HepG2 (cell line): ENCODE data around the gene RPS5. TPM values are rescaled to one million over a fixed set of nuclear protein-coding genes. Genes with fewer than 3 reads are reported as not detected.

Source experiments
- ETV6 ChIP-seq: sonication (generic); formaldehyde crosslinking; conservative IDR thresholded peaks from 2 replicates; pipeline ENCODE4 v1.4.0; 2020; ENCODE audit warnings: missing genetic modification reagents
- GATA4 ChIP-seq: sonication (generic); IDR thresholded peaks from 2 replicates; pipeline ENCODE4 v1.6.1; 2016; ENCODE audit warnings: antibody characterized with exemption, low read depth, borderline replicate concordance
- GMEB1 ChIP-seq: sonication (generic); formaldehyde crosslinking; IDR thresholded peaks from 2 replicates; pipeline ENCODE4 v1.5.1; 2020; ENCODE audit warnings: missing genetic modification reagents, mild to moderate bottlenecking, borderline replicate concordance
- MEF2D ChIP-seq: sonication (generic); formaldehyde crosslinking; IDR thresholded peaks from 2 replicates; pipeline ENCODE4 v1.5.1; 2020; ENCODE audit warnings: mild to moderate bottlenecking, missing genetic modification reagents
- MTERF4 ChIP-seq: sonication (generic); formaldehyde crosslinking; IDR thresholded peaks from 2 replicates; pipeline ENCODE4 v1.8.0; 2023; ENCODE audit warnings: mild to moderate bottlenecking, missing genetic modification reagents
- MXD3 ChIP-seq: IDR thresholded peaks from 2 replicates; pipeline ENCODE4 v1.6.1; 2016; ENCODE audit warnings: mild to moderate bottlenecking, missing biosample characterization, missing genetic modification reagents
- MYPOP ChIP-seq: sonication (generic); formaldehyde crosslinking; IDR thresholded peaks from 2 replicates; pipeline ENCODE4 v1.8.1; 2023; ENCODE audit warnings: mild to moderate bottlenecking, moderate library complexity, missing genetic modification reagents
- PHB2 ChIP-seq: fragments of 450-650 bp; IDR thresholded peaks from 2 replicates; pipeline ENCODE4 v1.6.1; 2018; ENCODE audit not compliant: partially characterized antibody
- RFX3 ChIP-seq: IDR thresholded peaks from 2 replicates; pipeline ENCODE4 v1.6.1; 2016; ENCODE audit warnings: missing biosample characterization, missing genetic modification reagents
- SP5 ChIP-seq: IDR thresholded peaks from 2 replicates; pipeline ENCODE4 v1.6.1; 2016; ENCODE audit warnings: low read depth, borderline replicate concordance
- TFDP2 ChIP-seq: sonication (generic); formaldehyde crosslinking; IDR thresholded peaks from 2 replicates; pipeline ENCODE4 v1.4.0; 2020; ENCODE audit warnings: missing genetic modification reagents
- TOE1 ChIP-seq: sonication (generic); formaldehyde crosslinking; IDR thresholded peaks from 2 replicates; pipeline ENCODE4 v1.4.0; 2020; ENCODE audit warnings: mild to moderate bottlenecking, missing genetic modification reagents
- ZFP36 ChIP-seq: fragments of 150-350 bp; IDR thresholded peaks from 2 replicates; pipeline ENCODE4 v1.6.1; 2018; ENCODE audit warnings: borderline replicate concordance, low read length, low read depth; ENCODE audit not compliant: partially characterized antibody
- ZNF264 ChIP-seq: sonication (generic); formaldehyde crosslinking; IDR thresholded peaks from 2 replicates; pipeline ENCODE4 v1.4.0; 2020; ENCODE audit warnings: missing genetic modification reagents
- ZNF362 ChIP-seq: sonication (generic); formaldehyde crosslinking; IDR thresholded peaks from 2 replicates; pipeline ENCODE4 v1.4.0; 2020; ENCODE audit warnings: missing genetic modification reagents, mild to moderate bottlenecking, borderline replicate concordance
- ZNF510 ChIP-seq: sonication (generic); formaldehyde crosslinking; IDR thresholded peaks from 2 replicates; pipeline ENCODE4 v1.4.0; 2020; ENCODE audit warnings: low read depth, mild to moderate bottlenecking, missing genetic modification reagents
- ZNF569 ChIP-seq: sonication (generic); formaldehyde crosslinking; IDR thresholded peaks from 2 replicates; pipeline ENCODE4 v1.5.0; 2020; ENCODE audit warnings: mild to moderate bottlenecking, missing genetic modification reagents, moderate library complexity, borderline replicate concordance
- ZNF639 ChIP-seq: conservative IDR thresholded peaks from 2 replicates; pipeline ENCODE4 v1.6.1; 2018; ENCODE audit warnings: missing genetic modification reagents
- ZNF670 ChIP-seq: sonication (generic); formaldehyde crosslinking; IDR thresholded peaks from 2 replicates; pipeline ENCODE4 v1.8.0; 2022; ENCODE audit warnings: mild to moderate bottlenecking, missing genetic modification reagents, borderline replicate concordance
- ZNF746 ChIP-seq: sonication (generic); formaldehyde crosslinking; IDR thresholded peaks from 2 replicates; pipeline ENCODE4 v1.8.0; 2022; ENCODE audit warnings: mild to moderate bottlenecking, missing genetic modification reagents
- polyA plus RNA-seq, 8 experiments: library from polyadenylated mRNA; depleted of rRNA in 3 of 8; stranded (reverse) in 7 of 8; unstranded in 1 of 8; fragments of >200 nt; fragmentation: Illumina TruSeq in 4 of 8; extraction: Trizol in 4 of 8; gene quantifications; 2 replicates each; pipeline versions ENCODE4 v1.2.1 to v1.2.3, GENCODE V29; 2011 to 2016; ENCODE audit warnings: low read depth in 4 of 8, missing spikeins in 1 of 8, mixed read lengths in 1 of 8; ENCODE audit not compliant: insufficient read depth in 1 of 8
- total RNA-seq, 5 experiments: library from RNA; depleted of rRNA; stranded (reverse); fragments of >200 nt; fragmentation: Illumina TruSeq; extraction: Trizol; gene quantifications; 2 replicates each; pipeline ENCODE4 v1.2.3, GENCODE V29; 2016; ENCODE audit warnings: low read depth in 1 of 5

The RPS5 gene
- total and polyA plus RNA-seq, 2 of the 13 experiments (the other 11 are each of a cell fraction or from before 2014, with no cell fraction given): 1,544 to 4,408 TPM

GRCh38 chr19:58362272-58362994 lies 24.6 kb upstream of the RPS5 start, which contains the start of gene ZNF497 (continued):
- TF ChIP-seq ZNF264 (CRISPR knock-in tag) (peak; percentile 74; the same call in 1 of the 2 replicates), GMEB1 (CRISPR knock-in tag) (peak; percentile 84), GATA4 (no peak; the same call in 1 of the 2 replicates), PHB2 (no peak), SP5 (peak; percentile 98), ZFP36 (no peak), ZNF362 (CRISPR knock-in tag) (peak; percentile 54; the same call in 1 of the 2 replicates), ZNF746 (no peak), ZNF670 (CRISPR knock-in tag) (peak; percentile 72; the same call in 1 of the 2 replicates), ZNF569 (CRISPR knock-in tag) (no peak; the same call in 1 of the 2 replicates), MTERF4 (CRISPR knock-in tag) (no peak; the same call in 1 of the 2 replicates), TOE1 (CRISPR knock-in tag) (0 out of 2 replicates have a peak, but pooled peaks have one; percentile 27), TFDP2 (CRISPR knock-in tag) (peak; percentile 81), MYPOP (CRISPR knock-in tag) (peak; percentile 91), MXD3 (CRISPR knock-in tag) (peak; percentile 72), ZNF510 (CRISPR knock-in tag) (no peak), ETV6 (CRISPR knock-in tag) (0 out of 2 replicates have a peak, but pooled peaks have one; percentile 9), RFX3 (peak; percentile 100), ZNF639 (CRISPR knock-in tag) (peak; percentile 63; the same call in 1 of the 2 replicates), MEF2D (CRISPR knock-in tag) (peak; percentile 88; the same call in 1 of the 2 replicates)
